Panc1 (cell line): ENCODE data around the gene CLDN9. TPM values are rescaled to one million over a fixed set of nuclear protein-coding genes. Genes with fewer than 3 reads are reported as not detected.
A peak's percentile ranks its signal among the peaks of the same experiment; 100 is the strongest.

ENCODE experiments used
- ATAC-seq: fragments of 200-7000 bp; cut with Tn5 transposase; 2 replicates; pipeline ENCODE4 v1.9.1; 2020; ENCODE audit warnings: mild to moderate bottlenecking, moderate library complexity
- BruUV-seq: library from RNA; stranded (reverse); fragments of 400-500 nt; replicated peaks from 2 replicates; lab custom pipeline; 2021; lab: Mats Ljungman, UMichigan
- CTCF ChIA-PET: fragments of 300-600 bp; sonication (Branson Sonifier 250); formaldehyde crosslinking; loops from one replicate; lab custom pipeline; 2022; ENCODE audit warnings: antibody characterized with exemption; lab: Charles Lee
- POLR2A ChIA-PET: fragments of 300-600 bp; sonication (Branson Sonifier 250); formaldehyde crosslinking; loops from one replicate; lab custom pipeline; 2022; ENCODE audit warnings: antibody characterized with exemption; lab: Charles Lee
- DNase-seq: peaks from one replicate; pipeline ENCODE4 v3.0.0-alpha.2; 2010; ENCODE audit warnings: low read depth, low spot score
- H3K27ac ChIP-seq: 2 replicates; pipeline ENCODE4 v1.5.1; 2011; ENCODE audit warnings: mild to moderate bottlenecking, low read length, inconsistent platforms
- H3K27me3 ChIP-seq: fragments of 200-500 bp; sonication (Bioruptor generic); 2 replicates; pipeline ENCODE4 v1.6.0; 2014; ENCODE audit warnings: low read length, inconsistent platforms; ENCODE audit not compliant: control insufficient read depth, insufficient read depth
- H3K36me3 ChIP-seq: fragments of 200-500 bp; sonication (Bioruptor generic); 2 replicates; pipeline ENCODE4 v1.5.1; 2014; ENCODE audit warnings: inconsistent platforms, mild to moderate bottlenecking, low read length, moderate library complexity; ENCODE audit not compliant: control insufficient read depth, insufficient read depth
- H3K4me1 ChIP-seq: 2 replicates; pipeline ENCODE4 v1.5.1; 2011; ENCODE audit warnings: inconsistent platforms, mild to moderate bottlenecking, low read length, moderate library complexity; ENCODE audit not compliant: control insufficient read depth, insufficient read depth
- H3K4me3 ChIP-seq, 2 experiments: 2 replicates each; pipeline ENCODE4 v1.5.1; 2011 to 2012; ENCODE audit warnings: low read depth in 2 of 2, low read length in 2 of 2, mild to moderate bottlenecking in 2 of 2, inconsistent platforms in 1 of 2, moderate library complexity in 1 of 2
- H3K9me3 ChIP-seq: fragments of 200-500 bp; sonication (Bioruptor generic); 2 replicates; pipeline ENCODE4 v1.5.1; 2014; ENCODE audit warnings: low read depth, mild to moderate bottlenecking, inconsistent platforms, low read length, moderate library complexity; ENCODE audit not compliant: control insufficient read depth, insufficient read depth
- POLR2AphosphoS5 ChIP-seq: IDR thresholded peaks from 2 replicates; pipeline ENCODE4 v1.6.1; 2012; ENCODE audit warnings: mild to moderate bottlenecking, low read depth, low read length, moderate library complexity
- SIN3A ChIP-seq: IDR thresholded peaks from 2 replicates; pipeline ENCODE4 v1.6.1; 2012; ENCODE audit warnings: low read depth, mild to moderate bottlenecking, low read length, moderate library complexity, borderline replicate concordance; ENCODE audit not compliant: insufficient read depth
- TCF7L2 ChIP-seq: IDR thresholded peaks from 2 replicates; pipeline ENCODE4 v1.6.1; 2011; ENCODE audit warnings: mild to moderate bottlenecking, low read depth, low read length, inconsistent platforms
- in situ Hi-C: cut with HindIII; loops from 2 replicates; pipeline ENCODE4 v1.10.0; 2016; ENCODE audit warnings: low sequenced_read_pairs, low pct_unique_long_range_greater_than_20kb
- intact Hi-C: fragments of 100-400 bp; cut with micrococcal nuclease; formaldehyde crosslinking; loops from one replicate; pipeline ENCODE4 v1.10.0; 2022; ENCODE audit not compliant: unreplicated experiment
- total RNA-seq: library from RNA; stranded (reverse); gene quantifications from one replicate; pipeline ENCODE4 v1.2.1, GENCODE V29; 2021; ENCODE audit not compliant: unreplicated experiment
- TF ChIP-seq, protein P1 (sequence below), 2 experiments: IDR thresholded peaks; 2 replicates each; pipeline ENCODE4 v1.6.1; 2011 to 2012; ENCODE audit warnings: low read depth in 2 of 2, control low read depth in 1 of 2, low read length in 1 of 2, mild to moderate bottlenecking in 1 of 2, moderate library complexity in 1 of 2; ENCODE audit not compliant: insufficient read depth in 1 of 2
- TF ChIP-seq, protein P2 (sequence below): fragments of 450-650 bp; IDR thresholded peaks from 2 replicates; pipeline ENCODE4 v1.5.1; 2017; ENCODE audit warnings: mild to moderate bottlenecking

Gene CLDN9
- total RNA-seq, 1 experiment from 2014 or later: 1.6 TPM

GRCh38 chr16:3044708-3045107 is 32.0 kb downstream of the CLDN9 start:
- Histone ChIP-seq H3K9me3 (no peaks in the 10 kb centered on the region), H3K36me3 (no peaks in the 10 kb centered on the region), H3K4me3 (no peak overlapping the region), H3K4me1 (no peaks in the 10 kb centered on the region), H3K27ac (no peak overlapping the region), H3K27me3 (no peaks in the 10 kb centered on the region)
- intact Hi-C loops (no loop called here), in situ Hi-C loops (no loop called here)
- POLR2A ChIA-PET: no interaction called here
- DNase-seq (no peak), ATAC-seq (no peak)
- CTCF ChIA-PET: interaction anchor here (0.6 to 1.1 kb wide), 2 partner anchors 13 to 158 kb away, joined by 4 to 10 read pairs; no protein-coding TSS in a partner anchor
- TF ChIP-seq SIN3A: no peak
- TF ChIP-seq, protein P1, sequence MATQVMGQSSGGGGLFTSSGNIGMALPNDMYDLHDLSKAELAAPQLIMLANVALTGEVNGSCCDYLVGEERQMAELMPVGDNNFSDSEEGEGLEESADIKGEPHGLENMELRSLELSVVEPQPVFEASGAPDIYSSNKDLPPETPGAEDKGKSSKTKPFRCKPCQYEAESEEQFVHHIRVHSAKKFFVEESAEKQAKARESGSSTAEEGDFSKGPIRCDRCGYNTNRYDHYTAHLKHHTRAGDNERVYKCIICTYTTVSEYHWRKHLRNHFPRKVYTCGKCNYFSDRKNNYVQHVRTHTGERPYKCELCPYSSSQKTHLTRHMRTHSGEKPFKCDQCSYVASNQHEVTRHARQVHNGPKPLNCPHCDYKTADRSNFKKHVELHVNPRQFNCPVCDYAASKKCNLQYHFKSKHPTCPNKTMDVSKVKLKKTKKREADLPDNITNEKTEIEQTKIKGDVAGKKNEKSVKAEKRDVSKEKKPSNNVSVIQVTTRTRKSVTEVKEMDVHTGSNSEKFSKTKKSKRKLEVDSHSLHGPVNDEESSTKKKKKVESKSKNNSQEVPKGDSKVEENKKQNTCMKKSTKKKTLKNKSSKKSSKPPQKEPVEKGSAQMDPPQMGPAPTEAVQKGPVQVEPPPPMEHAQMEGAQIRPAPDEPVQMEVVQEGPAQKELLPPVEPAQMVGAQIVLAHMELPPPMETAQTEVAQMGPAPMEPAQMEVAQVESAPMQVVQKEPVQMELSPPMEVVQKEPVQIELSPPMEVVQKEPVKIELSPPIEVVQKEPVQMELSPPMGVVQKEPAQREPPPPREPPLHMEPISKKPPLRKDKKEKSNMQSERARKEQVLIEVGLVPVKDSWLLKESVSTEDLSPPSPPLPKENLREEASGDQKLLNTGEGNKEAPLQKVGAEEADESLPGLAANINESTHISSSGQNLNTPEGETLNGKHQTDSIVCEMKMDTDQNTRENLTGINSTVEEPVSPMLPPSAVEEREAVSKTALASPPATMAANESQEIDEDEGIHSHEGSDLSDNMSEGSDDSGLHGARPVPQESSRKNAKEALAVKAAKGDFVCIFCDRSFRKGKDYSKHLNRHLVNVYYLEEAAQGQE (IDR thresholded peaks at IDR 0.05; ENCODE audit: insufficient read depth in 1 of 2, low read depth in 2 of 2, low read length in 1 of 2): no peak
- TF ChIP-seq POLR2AphosphoS5: no peak
- TF ChIP-seq, protein P2, sequence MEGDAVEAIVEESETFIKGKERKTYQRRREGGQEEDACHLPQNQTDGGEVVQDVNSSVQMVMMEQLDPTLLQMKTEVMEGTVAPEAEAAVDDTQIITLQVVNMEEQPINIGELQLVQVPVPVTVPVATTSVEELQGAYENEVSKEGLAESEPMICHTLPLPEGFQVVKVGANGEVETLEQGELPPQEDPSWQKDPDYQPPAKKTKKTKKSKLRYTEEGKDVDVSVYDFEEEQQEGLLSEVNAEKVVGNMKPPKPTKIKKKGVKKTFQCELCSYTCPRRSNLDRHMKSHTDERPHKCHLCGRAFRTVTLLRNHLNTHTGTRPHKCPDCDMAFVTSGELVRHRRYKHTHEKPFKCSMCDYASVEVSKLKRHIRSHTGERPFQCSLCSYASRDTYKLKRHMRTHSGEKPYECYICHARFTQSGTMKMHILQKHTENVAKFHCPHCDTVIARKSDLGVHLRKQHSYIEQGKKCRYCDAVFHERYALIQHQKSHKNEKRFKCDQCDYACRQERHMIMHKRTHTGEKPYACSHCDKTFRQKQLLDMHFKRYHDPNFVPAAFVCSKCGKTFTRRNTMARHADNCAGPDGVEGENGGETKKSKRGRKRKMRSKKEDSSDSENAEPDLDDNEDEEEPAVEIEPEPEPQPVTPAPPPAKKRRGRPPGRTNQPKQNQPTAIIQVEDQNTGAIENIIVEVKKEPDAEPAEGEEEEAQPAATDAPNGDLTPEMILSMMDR: no peak
- TF ChIP-seq TCF7L2: no peak
- no TSS peak for BruUV-seq

DNA sequence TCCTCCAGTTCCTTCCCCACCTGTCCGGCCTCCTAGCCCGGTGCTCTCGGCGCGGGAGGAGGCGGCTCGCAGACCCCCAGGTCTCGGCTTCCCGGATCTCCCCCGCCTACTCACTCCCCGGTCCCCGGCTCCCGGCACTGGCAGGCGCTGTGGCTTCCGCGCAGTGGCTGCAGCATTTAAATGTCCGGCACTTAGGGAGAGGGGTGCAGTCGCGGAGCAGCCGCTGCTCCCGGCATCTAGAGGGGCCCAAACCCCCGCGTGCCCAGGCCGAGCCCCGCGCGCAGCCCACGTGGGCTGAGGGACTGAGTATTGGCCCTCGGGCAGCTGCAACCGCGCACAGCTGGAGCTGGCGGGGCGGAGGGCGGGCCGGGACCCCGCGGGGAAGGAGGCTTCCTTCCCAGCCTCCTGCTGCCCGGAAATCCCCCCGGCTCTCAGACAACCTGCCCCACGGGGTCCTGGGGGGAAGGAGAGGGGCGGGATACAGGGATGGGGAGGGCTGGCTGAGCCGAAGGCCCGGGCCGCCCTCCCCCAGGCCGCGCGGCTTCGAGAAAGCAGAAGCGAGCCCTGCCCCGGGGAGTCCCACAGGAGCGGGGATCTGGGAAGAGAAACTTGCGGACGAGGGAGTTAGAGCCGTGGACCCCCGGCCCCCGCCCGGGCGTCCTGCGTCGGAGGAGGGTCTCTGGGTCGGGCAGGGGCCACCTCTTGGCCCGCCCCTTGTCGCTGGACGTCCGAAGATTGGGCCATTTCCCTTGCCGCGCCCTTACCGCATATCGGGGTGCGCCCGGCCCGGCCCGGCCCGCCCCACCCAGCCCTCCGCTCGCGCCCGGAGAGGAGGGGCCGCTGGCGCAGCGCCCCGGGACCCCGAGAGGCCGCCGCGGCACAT is 33.3 kb downstream of the CLDN9 start, which contains the start of gene MMP25:
Gene MMP25 (plus strand): TSS at position 804 of the 883 bp plus-strand sequence. CDS start 357 bp downstream, outside the sequence.
- no peaks in the 10 kb centered on the region for H3K27me3 ChIP-seq
- ChIA-PET POLR2A (interaction anchor here (0.6 kb wide), 1 partner anchor 15 kb away, joined by 3 read pairs; no protein-coding TSS in a partner anchor), CTCF (interaction anchor here (0.5 to 0.7 kb wide), 3 partner anchors 13 to 605 kb away, joined by 3 to 4 read pairs (median 4); no protein-coding TSS in a partner anchor)
- no peak within 1 kb of the TSS for H3K27ac ChIP-seq
- in situ Hi-C loops: no loop called here
- no peaks in the 10 kb centered on the region for H3K4me1 ChIP-seq
- peak; percentile 62 for ATAC-seq
- no peaks in the 10 kb centered on the region for H3K9me3 ChIP-seq
- intact Hi-C loops: no loop called here
- BruUV-seq: no TSS peak
- H3K36me3 ChIP-seq: no peaks in the 10 kb centered on the region
- peak within 1 kb of the TSS; percentile 51 to 59 for H3K4me3 ChIP-seq
- TF ChIP-seq SIN3A (no peak), POLR2AphosphoS5 (no peak), TCF7L2 (no peak)
- TF ChIP-seq, protein P2: no peak
- TF ChIP-seq, protein P1 (IDR thresholded peaks at IDR 0.05; ENCODE audit: insufficient read depth in 1 of 2, low read depth in 2 of 2, low read length in 1 of 2): no peak
- no peak for DNase-seq
